B cell (primary cell): ENCODE data around the gene ABHD5.

Source experiments
- EZH2 ChIP-seq: IDR thresholded peaks from 2 replicates; pipeline ENCODE4 v1.6.1; 2012; ENCODE audit warnings: borderline replicate concordance, low read depth, mild to moderate bottlenecking, moderate library complexity, low read length; ENCODE audit not compliant: insufficient read depth, poor library complexity, severe bottlenecking
- TF ChIP-seq, protein P1 (sequence below): fragments of 200-600 bp; IDR thresholded peaks from one replicate; pipeline ENCODE4 v1.8.0; 2022; ENCODE audit warnings: antibody characterized with exemption, mild to moderate bottlenecking

DNA sequence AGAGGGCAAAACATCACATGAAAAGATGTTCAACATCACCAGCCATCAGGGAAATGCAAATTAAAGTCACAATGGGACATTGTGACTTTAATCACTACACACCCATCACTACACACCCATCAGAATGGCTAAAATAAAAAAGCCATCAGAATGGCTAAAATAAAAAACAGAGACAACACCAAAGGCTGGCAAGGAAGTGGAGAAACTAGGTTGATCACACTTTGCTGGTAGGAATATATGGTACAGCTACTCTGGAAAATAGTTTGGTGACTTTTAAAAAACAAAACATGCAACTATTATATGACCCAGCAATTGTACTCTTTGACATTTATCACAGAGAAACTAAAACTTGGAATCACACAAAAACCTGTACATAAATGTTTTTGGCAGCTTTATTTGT, 15.1 kb upstream of the ABHD5 start:
- TF ChIP-seq, protein P1, sequence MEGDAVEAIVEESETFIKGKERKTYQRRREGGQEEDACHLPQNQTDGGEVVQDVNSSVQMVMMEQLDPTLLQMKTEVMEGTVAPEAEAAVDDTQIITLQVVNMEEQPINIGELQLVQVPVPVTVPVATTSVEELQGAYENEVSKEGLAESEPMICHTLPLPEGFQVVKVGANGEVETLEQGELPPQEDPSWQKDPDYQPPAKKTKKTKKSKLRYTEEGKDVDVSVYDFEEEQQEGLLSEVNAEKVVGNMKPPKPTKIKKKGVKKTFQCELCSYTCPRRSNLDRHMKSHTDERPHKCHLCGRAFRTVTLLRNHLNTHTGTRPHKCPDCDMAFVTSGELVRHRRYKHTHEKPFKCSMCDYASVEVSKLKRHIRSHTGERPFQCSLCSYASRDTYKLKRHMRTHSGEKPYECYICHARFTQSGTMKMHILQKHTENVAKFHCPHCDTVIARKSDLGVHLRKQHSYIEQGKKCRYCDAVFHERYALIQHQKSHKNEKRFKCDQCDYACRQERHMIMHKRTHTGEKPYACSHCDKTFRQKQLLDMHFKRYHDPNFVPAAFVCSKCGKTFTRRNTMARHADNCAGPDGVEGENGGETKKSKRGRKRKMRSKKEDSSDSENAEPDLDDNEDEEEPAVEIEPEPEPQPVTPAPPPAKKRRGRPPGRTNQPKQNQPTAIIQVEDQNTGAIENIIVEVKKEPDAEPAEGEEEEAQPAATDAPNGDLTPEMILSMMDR = no peak
- TF ChIP-seq EZH2 = no peak
